ENCODE measurements around the gene DHPS.
A peak's percentile ranks its signal among the peaks of the same experiment; 100 is the strongest.

Gene DHPS

GRCh38 chr19:12664406-12665280, 17.0 kb downstream of the DHPS start:
- TF ChIP-seq, protein P1, sequence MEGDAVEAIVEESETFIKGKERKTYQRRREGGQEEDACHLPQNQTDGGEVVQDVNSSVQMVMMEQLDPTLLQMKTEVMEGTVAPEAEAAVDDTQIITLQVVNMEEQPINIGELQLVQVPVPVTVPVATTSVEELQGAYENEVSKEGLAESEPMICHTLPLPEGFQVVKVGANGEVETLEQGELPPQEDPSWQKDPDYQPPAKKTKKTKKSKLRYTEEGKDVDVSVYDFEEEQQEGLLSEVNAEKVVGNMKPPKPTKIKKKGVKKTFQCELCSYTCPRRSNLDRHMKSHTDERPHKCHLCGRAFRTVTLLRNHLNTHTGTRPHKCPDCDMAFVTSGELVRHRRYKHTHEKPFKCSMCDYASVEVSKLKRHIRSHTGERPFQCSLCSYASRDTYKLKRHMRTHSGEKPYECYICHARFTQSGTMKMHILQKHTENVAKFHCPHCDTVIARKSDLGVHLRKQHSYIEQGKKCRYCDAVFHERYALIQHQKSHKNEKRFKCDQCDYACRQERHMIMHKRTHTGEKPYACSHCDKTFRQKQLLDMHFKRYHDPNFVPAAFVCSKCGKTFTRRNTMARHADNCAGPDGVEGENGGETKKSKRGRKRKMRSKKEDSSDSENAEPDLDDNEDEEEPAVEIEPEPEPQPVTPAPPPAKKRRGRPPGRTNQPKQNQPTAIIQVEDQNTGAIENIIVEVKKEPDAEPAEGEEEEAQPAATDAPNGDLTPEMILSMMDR (IDR thresholded peaks at IDR 0.05; ENCODE audit: low read depth, low read length): no peak
- in situ Hi-C loops (cut with HindIII; ENCODE audit: low sequenced_read_pairs): no loop called here
- DNase-seq (ENCODE audit: low read depth, low spot score): no peak
- no peak overlapping the region for H3K4me3 ChIP-seq (ENCODE audit: low read depth, low read length)

DNA sequence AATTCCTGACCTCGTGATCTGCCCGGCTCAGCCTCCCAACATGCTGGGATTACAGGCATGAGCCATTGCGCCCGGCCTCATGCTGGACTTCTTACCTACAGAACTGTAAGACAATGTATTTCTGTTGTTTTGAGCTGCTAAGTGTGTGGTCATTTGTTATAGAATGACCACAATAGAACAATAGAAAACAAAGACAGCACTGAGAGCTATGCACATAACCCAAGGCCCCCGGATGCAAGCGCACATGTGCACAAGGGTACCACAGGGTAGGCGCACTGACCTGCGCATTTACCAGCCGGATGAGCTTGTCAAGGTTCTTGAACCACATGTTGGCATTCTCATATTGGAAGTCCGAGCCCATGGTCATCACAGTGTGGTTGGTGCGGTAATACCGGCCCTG, 20.7 kb downstream of the DHPS start:
- TF ChIP-seq, protein P1 (IDR thresholded peaks at IDR 0.05; ENCODE audit: low read depth, low read length): no peak
- DNase-seq (ENCODE audit: low read depth, low spot score): no peak
- in situ Hi-C loops (cut with HindIII; ENCODE audit: low sequenced_read_pairs): no loop called here
- H3K4me3 ChIP-seq (ENCODE audit: low read depth, low read length): no peak overlapping the region

GRCh38 chr19:12657966-12658365, 23.7 kb downstream of the DHPS start:
- DNase-seq (ENCODE audit: low read depth, low spot score): no peak
- in situ Hi-C loops (cut with HindIII; ENCODE audit: low sequenced_read_pairs): no loop called here
- no peak overlapping the region for H3K4me3 ChIP-seq (ENCODE audit: low read depth, low read length)
- TF ChIP-seq, protein P1 (IDR thresholded peaks at IDR 0.05; ENCODE audit: low read depth, low read length): no peak

- TF ChIP-seq, protein P1 (IDR thresholded peaks at IDR 0.05; ENCODE audit: low read depth, low read length): peak; percentile 29
- no peak overlapping the region for H3K4me3 ChIP-seq (ENCODE audit: low read depth, low read length)
- in situ Hi-C loops (cut with HindIII; ENCODE audit: low sequenced_read_pairs): no loop called here
- DNase-seq (ENCODE audit: low read depth, low spot score): no peak
These were observed 24.6 kb downstream of the DHPS start for GRCh38 chr19:12656899-12657571.

- in situ Hi-C loops (cut with HindIII; ENCODE audit: low sequenced_read_pairs): no loop called here
- TF ChIP-seq, protein P1 (IDR thresholded peaks at IDR 0.05; ENCODE audit: low read depth, low read length): no peak
- H3K4me3 ChIP-seq (ENCODE audit: low read depth, low read length): no peak overlapping the region
- no peak for DNase-seq (ENCODE audit: low read depth, low spot score)
These were observed 26.1 kb downstream of the DHPS start for GRCh38 chr19:12655546-12655945.

- in situ Hi-C loops (cut with HindIII; ENCODE audit: low sequenced_read_pairs): no loop called here
- H3K4me3 ChIP-seq (ENCODE audit: low read depth, low read length): no peak overlapping the region
- no peak for DNase-seq (ENCODE audit: low read depth, low spot score)
- TF ChIP-seq, protein P1 (IDR thresholded peaks at IDR 0.05; ENCODE audit: low read depth, low read length): no peak
These were observed 29.5 kb downstream of the DHPS start for GRCh38 chr19:12652219-12652618.

Data from astrocyte of the spinal cord (primary cell).